IMR-90 (cell line): ENCODE results near the gene SLC6A13. TPM values are rescaled to one million over a fixed set of nuclear protein-coding genes. Genes with fewer than 3 reads are reported as not detected.

ENCODE experiments used
- ATAC-seq: fragments of 200-7000 bp; cut with Tn5 transposase; 2 replicates; pipeline ENCODE4 v1.9.1; 2020; ENCODE audit warnings: low read depth, mild to moderate bottlenecking, moderate library complexity
- BruUV-seq: library from RNA; stranded (reverse); fragments of 400-500 nt; replicated peaks from 2 replicates; lab custom pipeline; 2021; lab: Mats Ljungman, UMichigan
- CTCF ChIA-PET: fragments of 300-600 bp; formaldehyde crosslinking; extraction: SDS; loops from one replicate; lab custom pipeline; 2021; ENCODE audit warnings: antibody characterized with exemption; lab: Yijun Ruan, JAX
- POLR2A ChIA-PET: fragments of 300-600 bp; sonication (Branson Sonifier 250); formaldehyde crosslinking; loops from one replicate; lab custom pipeline; 2022; ENCODE audit warnings: antibody characterized with exemption; ENCODE audit not compliant: unreplicated experiment; lab: Charles Lee
- DNase-seq: peaks from one replicate; pipeline ENCODE4 v3.0.0; 2013
- H2AFZ ChIP-seq: replicated peaks from 2 replicates; pipeline ENCODE3; 2013; ENCODE audit warnings: low read length, mild to moderate bottlenecking; ENCODE audit not compliant: poor library complexity
- H2AK5ac ChIP-seq: 2 replicates; pipeline ENCODE4 v1.6.1; 2013; ENCODE audit warnings: low read depth, low read length, inconsistent platforms
- H2AK9ac ChIP-seq: replicated peaks from 2 replicates; pipeline ENCODE3; 2013; ENCODE audit warnings: mild to moderate bottlenecking, low read depth, low read length, moderate library complexity; ENCODE audit not compliant: poor library complexity
- H2BK120ac ChIP-seq: 2 replicates; pipeline ENCODE4 v1.6.1; 2013; ENCODE audit warnings: low read depth, low read length, inconsistent platforms
- H2BK15ac ChIP-seq: 3 replicates; pipeline ENCODE4 v1.6.1; 2013; ENCODE audit warnings: low read depth, low read length, inconsistent platforms
- H2BK20ac ChIP-seq: 2 replicates; pipeline ENCODE4 v1.6.1; 2013; ENCODE audit warnings: low read depth, mild to moderate bottlenecking, inconsistent platforms, low read length, moderate library complexity
- H2BK5ac ChIP-seq: 2 replicates; pipeline ENCODE4 v1.6.1; 2013; ENCODE audit warnings: mild to moderate bottlenecking, low read depth, low read length, inconsistent platforms; ENCODE audit not compliant: poor library complexity, severe bottlenecking
- H3K14ac ChIP-seq: replicated peaks from 2 replicates; pipeline ENCODE4 v1.6.1; 2013; ENCODE audit warnings: low read depth, low read length, inconsistent platforms
- H3K18ac ChIP-seq: 2 replicates; pipeline ENCODE4 v1.6.1; 2013; ENCODE audit warnings: low read depth, low read length, control low read depth
- H3K23ac ChIP-seq: 2 replicates; pipeline ENCODE4 v1.6.1; 2013; ENCODE audit warnings: low read depth, low read length, inconsistent platforms
- H3K27ac ChIP-seq: 2 replicates; pipeline ENCODE4 v1.5.1; 2013; ENCODE audit warnings: mild to moderate bottlenecking, control low read depth, low read length; ENCODE audit not compliant: insufficient read depth
- H3K27me3 ChIP-seq: 2 replicates; pipeline ENCODE4 v1.6.1; 2013; ENCODE audit warnings: low read length; ENCODE audit not compliant: control insufficient read depth, insufficient read depth
- H3K36me3 ChIP-seq: 2 replicates; pipeline ENCODE4 v1.6.1; 2013; ENCODE audit warnings: low read length, mixed read lengths; ENCODE audit not compliant: control insufficient read depth, insufficient read depth
- H3K4ac ChIP-seq: 2 replicates; pipeline ENCODE4 v1.6.1; 2013; ENCODE audit warnings: low read depth, low read length, inconsistent platforms
- H3K4me1 ChIP-seq: 2 replicates; pipeline ENCODE4 v1.6.1; 2013; ENCODE audit warnings: low read length, mixed read lengths; ENCODE audit not compliant: control insufficient read depth, insufficient read depth
- H3K4me2 ChIP-seq: 2 replicates; pipeline ENCODE4 v1.6.1; 2013; ENCODE audit warnings: low read depth, mild to moderate bottlenecking, control low read depth, low read length, moderate library complexity
- H3K4me3 ChIP-seq: 2 replicates; pipeline ENCODE4 v1.5.1; 2013; ENCODE audit warnings: low read depth, mild to moderate bottlenecking, control low read depth, low read length, moderate library complexity; ENCODE audit not compliant: insufficient read depth
- H3K56ac ChIP-seq: 2 replicates; pipeline ENCODE4 v1.6.1; 2013; ENCODE audit warnings: low read length, inconsistent platforms; ENCODE audit not compliant: insufficient read depth; ENCODE audit errors: extremely low read depth
- H3K79me1 ChIP-seq, 2 experiments: 2 replicates each; pipeline ENCODE4 v1.6.1; 2013; ENCODE audit warnings: low read length in 2 of 2, inconsistent platforms in 1 of 2, low read depth in 1 of 2
- H3K9ac ChIP-seq: 2 replicates; pipeline ENCODE4 v1.6.1; 2013; ENCODE audit warnings: low read depth, low read length, control low read depth
- H3K9me1 ChIP-seq: 2 replicates; pipeline ENCODE4 v1.6.1; 2013; ENCODE audit warnings: low read length, inconsistent platforms; ENCODE audit not compliant: insufficient read depth
- H3K9me3 ChIP-seq: 2 replicates; pipeline ENCODE4 v1.6.1; 2013; ENCODE audit warnings: low read length; ENCODE audit not compliant: control insufficient read depth, insufficient read depth
- H4K20me1 ChIP-seq: 2 replicates; pipeline ENCODE4 v1.6.1; 2013; ENCODE audit warnings: low read length, inconsistent platforms; ENCODE audit not compliant: insufficient read depth
- H4K5ac ChIP-seq: 2 replicates; pipeline ENCODE4 v1.6.1; 2013; ENCODE audit warnings: mild to moderate bottlenecking, low read depth, low read length, control low read depth
- H4K8ac ChIP-seq, 2 experiments: 2 replicates each; pipeline ENCODE4 v1.6.1; 2013; ENCODE audit warnings: low read depth in 2 of 2, low read length in 2 of 2, control low read depth in 1 of 2, inconsistent platforms in 1 of 2
- H4K91ac ChIP-seq: 2 replicates; pipeline ENCODE4 v1.6.1; 2013; ENCODE audit warnings: low read depth, low read length, inconsistent platforms; ENCODE audit not compliant: insufficient read depth
- CHD1 ChIP-seq: IDR thresholded peaks from 2 replicates; pipeline ENCODE4 v1.6.1; 2012; ENCODE audit warnings: low read depth, low read length, improper control_type of control experiment
- CTCF ChIP-seq: conservative IDR thresholded peaks from 2 replicates; pipeline ENCODE4 v1.5.1; 2012; ENCODE audit warnings: mild to moderate bottlenecking, low read depth, low read length, improper control_type of control experiment
- ELK1 ChIP-seq: fragments of 150-350 bp; IDR thresholded peaks from 2 replicates; pipeline ENCODE4 v1.6.1; 2016; ENCODE audit warnings: low read depth, mild to moderate bottlenecking, low read length, moderate library complexity, borderline replicate concordance
- FOS ChIP-seq: fragments of 150-350 bp; IDR thresholded peaks from 2 replicates; pipeline ENCODE4 v1.6.1; 2016; ENCODE audit warnings: low read depth, low read length
- MAFK ChIP-seq: IDR thresholded peaks from 2 replicates; pipeline ENCODE4 v1.6.1; 2012; ENCODE audit warnings: low read depth, low read length, improper control_type of control experiment
- MXI1 ChIP-seq: IDR thresholded peaks from 2 replicates; pipeline ENCODE4 v1.6.1; 2012; ENCODE audit warnings: low read depth, mild to moderate bottlenecking, low read length, moderate library complexity, borderline replicate concordance
- NFE2L2 ChIP-seq: fragments of 150-350 bp; IDR thresholded peaks from 2 replicates; pipeline ENCODE4 v1.6.1; 2016; ENCODE audit warnings: low read depth, mild to moderate bottlenecking, low read length
- RAD21 ChIP-seq: IDR thresholded peaks from 2 replicates; pipeline ENCODE4 v1.6.1; 2012; ENCODE audit warnings: low read length, improper control_type of control experiment
- RCOR1 ChIP-seq: IDR thresholded peaks from 2 replicates; pipeline ENCODE4 v1.6.1; 2012; ENCODE audit warnings: mild to moderate bottlenecking, low read length, improper control_type of control experiment; ENCODE audit not compliant: insufficient replicate concordance
- SMC3 ChIP-seq: fragments of 150-350 bp; IDR thresholded peaks from 2 replicates; pipeline ENCODE4 v1.6.1; 2016; ENCODE audit warnings: low read depth, mild to moderate bottlenecking, antibody characterized with exemption, low read length, moderate library complexity
- WGBS, 2 experiments: methylation state at CpG; one replicate each; pipeline versions ENCODE4 v1.1.5 to v1.1.7; 2013; ENCODE audit warnings: missing lambda C conversion rate in 2 of 2; ENCODE audit not compliant: insufficient read length in 1 of 2; ENCODE audit errors: extremely low coverage in 2 of 2; 5-methylcytosine and 5-hydroxymethylcytosine counted together
- dilution Hi-C: fragments of 300-500 bp; cut with HindIII; formaldehyde crosslinking; loops from one replicate; pipeline ENCODE4 v1.14.3; 2018; ENCODE audit warnings: low sequenced_read_pairs; ENCODE audit not compliant: unreplicated experiment
- in situ Hi-C: fragments of 300-500 bp; cut with MboI; formaldehyde crosslinking; loops from 3 replicates; pipeline ENCODE4 v1.14.3; 2019; ENCODE audit warnings: low sequenced_read_pairs, inconsistent platforms, mixed read lengths
- intact Hi-C: fragments of 100-400 bp; cut with micrococcal nuclease; formaldehyde crosslinking; loops from 2 replicates; pipeline ENCODE4 v1.10.0; 2022
- polyA plus RNA-seq, 3 experiments: library from polyadenylated mRNA; depleted of rRNA; stranded (reverse); fragments of >200 nt; gene quantifications; 2 replicates each; pipeline ENCODE4 v1.2.3, GENCODE V29; 2012; ENCODE audit warnings: low replicate concordance in 1 of 3
- total RNA-seq: library from RNA; depleted of rRNA; stranded (reverse); fragments of >200 nt; gene quantifications from 2 replicates; pipeline ENCODE4 v1.2.3, GENCODE V29; 2012

The SLC6A13 gene
- total and polyA plus RNA-seq, 2 of the 4 experiments (the other 2 are of a cell fraction) = under 0.01 to 0.10 TPM

- WGBS, 2 experiments = 18% methylated on average over 2 of the region's 14 CpGs; no CpG with 5 or more reads in 1 of the 2 experiments
- H3K4me3 ChIP-seq = no peak overlapping the region
- H3K4me2 ChIP-seq = no peak overlapping the region
- no peak overlapping the region for H2AK5ac ChIP-seq
- H4K8ac ChIP-seq = no peak overlapping the region
- in situ Hi-C loops = no loop called here
- no peak overlapping the region for H2BK15ac ChIP-seq
- H2BK20ac ChIP-seq = no peak overlapping the region
- no peaks in the 10 kb centered on the region for H4K20me1 ChIP-seq
- H3K18ac ChIP-seq = no peak overlapping the region
- H3K9me1 ChIP-seq = no peaks in the 10 kb centered on the region
- no peak overlapping the region for H2BK120ac ChIP-seq
- no peak overlapping the region for H4K91ac ChIP-seq
- H2BK5ac ChIP-seq = no peak overlapping the region
- H3K27me3 ChIP-seq = peaks cover 73% of the 10 kb centered on the region
- ATAC-seq (no peak), DNase-seq (no peak)
- intact Hi-C loops = no loop called here
- peaks cover 8% of the 10 kb centered on the region; the same call in 1 of the 2 replicates for H3K9me3 ChIP-seq
- no peaks in the 10 kb centered on the region for H3K79me1 ChIP-seq
- POLR2A ChIA-PET = no interaction called here
- no peaks in the 10 kb centered on the region for H3K36me3 ChIP-seq
- H3K27ac ChIP-seq = no peak overlapping the region
- no peak overlapping the region for H3K9ac ChIP-seq
- H3K56ac ChIP-seq = no peak overlapping the region
- no peak overlapping the region for H3K23ac ChIP-seq
- H3K4me1 ChIP-seq = no peaks in the 10 kb centered on the region
- H3K4ac ChIP-seq = no peak overlapping the region
- TF ChIP-seq CHD1 = no peak
- no peak for TF ChIP-seq NFE2L2
- no peak for TF ChIP-seq MAFK
- TF ChIP-seq RCOR1 = no peak
- TF ChIP-seq RAD21 = no peak
- TF ChIP-seq FOS = no peak
- TF ChIP-seq MXI1 = no peak
- no peak for TF ChIP-seq SMC3
- no peak for TF ChIP-seq CTCF
- no peak for TF ChIP-seq ELK1
- H4K5ac ChIP-seq = no peak overlapping the region
- CTCF ChIA-PET = interaction anchor here (1.0 kb wide), 1 partner anchor 25 kb away, joined by 3 read pairs; no protein-coding TSS in a partner anchor
- dilution Hi-C loops = no loop called here
- H2AK9ac ChIP-seq = no peak overlapping the region
- no peak overlapping the region for H2AFZ ChIP-seq
- no TSS peak for BruUV-seq
- no peak overlapping the region for H3K14ac ChIP-seq
Observed at GRCh38 chr12:230925-231671, 31.5 kb downstream of the SLC6A13 start.
